ENCODE measurements around the gene AHCYL2. TPM values are rescaled to one million over a fixed set of nuclear protein-coding genes. Genes with fewer than 3 reads are reported as not detected.
"Not testable (repeated sequence)": the region's sequence is repeated elsewhere in the genome, so short reads cannot be mapped to it uniquely, and the experiment has no call there.

Gene AHCYL2
- total and polyA plus RNA-seq, 9 donors, result 8.7 to 25.8 (median 17.2) TPM

DNA sequence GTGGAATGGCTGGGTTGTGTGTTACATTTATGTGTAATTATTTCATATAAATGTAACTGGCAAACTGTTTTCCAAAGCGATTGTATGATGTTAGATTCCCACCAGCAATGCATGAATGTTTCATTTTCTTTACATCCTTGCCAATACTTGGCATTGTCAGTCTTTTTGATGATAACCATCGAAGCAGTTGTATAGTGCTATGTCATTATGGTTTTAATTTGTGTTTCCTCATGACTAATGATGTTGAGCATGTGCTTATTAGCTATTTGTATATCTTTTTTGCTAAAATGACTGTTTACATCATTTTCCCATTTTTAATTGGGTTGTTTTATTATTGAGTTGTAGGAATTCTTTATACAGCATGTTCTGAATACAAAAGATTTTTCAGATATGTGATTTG lies 22.3 kb downstream of the AHCYL2 start:
- TF ChIP-seq POLR2A (IDR thresholded peaks at IDR 0.05), result no peak
- TF ChIP-seq, protein P1, sequence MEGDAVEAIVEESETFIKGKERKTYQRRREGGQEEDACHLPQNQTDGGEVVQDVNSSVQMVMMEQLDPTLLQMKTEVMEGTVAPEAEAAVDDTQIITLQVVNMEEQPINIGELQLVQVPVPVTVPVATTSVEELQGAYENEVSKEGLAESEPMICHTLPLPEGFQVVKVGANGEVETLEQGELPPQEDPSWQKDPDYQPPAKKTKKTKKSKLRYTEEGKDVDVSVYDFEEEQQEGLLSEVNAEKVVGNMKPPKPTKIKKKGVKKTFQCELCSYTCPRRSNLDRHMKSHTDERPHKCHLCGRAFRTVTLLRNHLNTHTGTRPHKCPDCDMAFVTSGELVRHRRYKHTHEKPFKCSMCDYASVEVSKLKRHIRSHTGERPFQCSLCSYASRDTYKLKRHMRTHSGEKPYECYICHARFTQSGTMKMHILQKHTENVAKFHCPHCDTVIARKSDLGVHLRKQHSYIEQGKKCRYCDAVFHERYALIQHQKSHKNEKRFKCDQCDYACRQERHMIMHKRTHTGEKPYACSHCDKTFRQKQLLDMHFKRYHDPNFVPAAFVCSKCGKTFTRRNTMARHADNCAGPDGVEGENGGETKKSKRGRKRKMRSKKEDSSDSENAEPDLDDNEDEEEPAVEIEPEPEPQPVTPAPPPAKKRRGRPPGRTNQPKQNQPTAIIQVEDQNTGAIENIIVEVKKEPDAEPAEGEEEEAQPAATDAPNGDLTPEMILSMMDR (IDR thresholded peaks at IDR 0.05), result no peak
- TF ChIP-seq EP300 (IDR thresholded peaks at IDR 0.05), result no peak
- no peak overlapping the region for H3K27ac ChIP-seq
- no peak overlapping the region for H3K4me3 ChIP-seq
- DNase-seq, result no peak
- 71 to 79% (median 74%) methylated on average over 2 of the region's 2 CpGs for WGBS, 3 donors
- intact Hi-C loops (cut with DNase I), result no loop called here
- H3K9me3 ChIP-seq, result no peaks in the 10 kb centered on the region
- H3K36me3 ChIP-seq, result no peaks in the 10 kb centered on the region
- H3K4me1 ChIP-seq (ENCODE audit: insufficient read depth), result peaks cover 2% of the 10 kb centered on the region
- no peaks in the 10 kb centered on the region for H3K27me3 ChIP-seq

DNA sequence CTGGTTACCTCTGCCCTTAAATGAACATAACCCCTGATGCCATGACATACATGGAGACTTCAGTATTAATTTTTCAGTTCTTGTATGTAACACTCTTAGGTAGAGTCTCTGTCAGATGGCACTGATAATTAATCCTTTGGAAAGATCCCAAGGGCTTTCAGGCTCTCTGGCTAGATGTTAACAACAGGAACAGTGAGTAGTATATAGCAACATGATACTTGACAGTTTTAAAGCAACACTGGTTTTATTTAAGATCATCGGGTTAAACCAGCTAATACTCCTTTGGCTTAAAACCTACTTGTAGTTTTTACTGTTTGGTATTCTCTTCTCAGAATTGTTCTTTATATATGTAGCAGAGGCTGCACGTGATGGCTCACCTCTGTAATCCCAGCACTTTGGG lies 27.3 kb downstream of the AHCYL2 start:
- WGBS, 3 donors, result 71 to 81% (median 73%) methylated on average over 2 of the region's 2 CpGs
- Histone ChIP-seq H3K9me3 (no peaks in the 10 kb centered on the region), H3K27me3 (no peaks in the 10 kb centered on the region), H3K27ac (no peak overlapping the region), H3K4me3 (no peak overlapping the region), H3K36me3 (no peaks in the 10 kb centered on the region), H3K4me1 (ENCODE audit: insufficient read depth) (peaks cover 2% of the 10 kb centered on the region)
- intact Hi-C loops (cut with DNase I), result no loop called here
- TF ChIP-seq, protein P1 (IDR thresholded peaks at IDR 0.05), result no peak
- no peak for TF ChIP-seq EP300 (IDR thresholded peaks at IDR 0.05)
- no peak for TF ChIP-seq POLR2A (IDR thresholded peaks at IDR 0.05)
- no peak for DNase-seq

DNA sequence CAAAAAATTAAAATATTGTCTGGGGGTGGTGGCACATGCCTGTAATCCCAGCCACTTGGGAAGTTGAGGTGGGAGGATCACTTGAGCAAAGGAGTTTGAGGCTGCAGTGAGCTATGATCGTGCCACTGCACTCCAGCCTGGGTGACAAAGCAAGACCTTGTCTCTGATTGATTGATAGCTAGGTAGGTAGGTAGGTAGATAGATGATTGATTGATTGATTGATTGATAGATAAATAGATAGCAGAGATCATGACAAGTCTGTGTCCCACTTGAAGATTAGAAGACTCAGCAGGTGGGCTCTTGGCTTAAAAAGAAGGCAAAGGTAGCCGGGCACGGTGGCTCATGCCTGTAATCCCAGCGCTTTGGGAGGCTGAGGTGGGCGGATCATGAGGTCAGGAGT lies 27.8 kb downstream of the AHCYL2 start:
- H3K27me3 ChIP-seq; H3K9me3 ChIP-seq; intact Hi-C loops (cut with DNase I); H3K4me1 ChIP-seq (ENCODE audit: insufficient read depth); H3K4me3 ChIP-seq; H3K36me3 ChIP-seq; DNase-seq; H3K27ac ChIP-seq: not testable (repeated sequence)
- WGBS, 3 donors, result 88 to 95% (median 90%) methylated on average over 5 of the region's 5 CpGs

DNA sequence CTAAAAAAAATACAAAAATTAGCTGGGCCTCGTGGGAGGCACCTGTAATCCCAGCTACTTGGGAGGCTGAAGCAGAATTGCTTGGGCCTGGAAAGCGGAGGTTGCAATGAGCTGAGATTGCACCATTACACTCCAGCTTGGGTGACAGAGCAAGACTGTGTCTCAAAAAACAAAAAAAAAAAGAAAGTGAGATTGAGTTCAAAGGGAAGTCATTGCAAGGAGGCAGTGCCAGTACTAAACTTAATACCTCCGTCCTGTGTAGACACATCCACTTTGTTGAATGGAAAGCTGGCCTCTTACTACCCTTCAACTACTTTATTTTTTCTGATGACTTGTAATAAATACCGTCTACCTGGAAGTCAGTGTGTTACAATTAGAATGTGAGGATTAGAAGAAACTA lies 31.0 kb downstream of the AHCYL2 start:
- Histone ChIP-seq H3K4me3 (no peak overlapping the region), H3K36me3 (no peaks in the 10 kb centered on the region), H3K27me3 (no peaks in the 10 kb centered on the region), H3K4me1 (ENCODE audit: insufficient read depth) (peaks cover 2% of the 10 kb centered on the region), H3K9me3 (no peaks in the 10 kb centered on the region), H3K27ac (no peak overlapping the region)
- intact Hi-C loops (cut with DNase I), result no loop called here
- TF ChIP-seq POLR2A (IDR thresholded peaks at IDR 0.05) (no peak), EP300 (IDR thresholded peaks at IDR 0.05) (no peak)
- TF ChIP-seq, protein P1 (IDR thresholded peaks at IDR 0.05), result no peak
- no peak for DNase-seq
- WGBS, 3 donors, result 93 to 95% (median 94%) methylated on average over 4 of the region's 4 CpGs

DNA sequence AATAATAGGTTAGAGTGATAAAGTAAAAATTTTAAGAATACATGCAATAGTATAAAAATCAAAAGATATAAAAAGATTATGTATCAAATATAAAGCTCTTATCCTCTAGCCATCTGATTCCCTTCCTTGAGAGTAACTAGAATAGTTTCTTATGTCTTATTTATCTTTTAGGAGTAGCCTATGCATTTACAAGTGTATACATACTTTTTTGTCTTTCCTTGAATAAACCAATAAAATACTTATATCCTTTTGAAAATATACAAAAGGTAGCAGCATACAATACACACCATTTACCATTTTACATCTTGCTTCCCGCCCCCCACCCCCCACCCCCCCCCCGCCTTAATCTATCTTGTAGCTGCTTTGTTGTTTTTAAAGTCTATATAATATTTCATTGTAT lies 31.4 kb downstream of the AHCYL2 start:
- H3K9me3 ChIP-seq, result no peaks in the 10 kb centered on the region
- no peak for DNase-seq
- TF ChIP-seq POLR2A (IDR thresholded peaks at IDR 0.05) (no peak), EP300 (IDR thresholded peaks at IDR 0.05) (no peak)
- intact Hi-C loops (cut with DNase I), result no loop called here
- no peak overlapping the region for H3K4me3 ChIP-seq
- no peak overlapping the region for H3K27ac ChIP-seq
- H3K27me3 ChIP-seq, result no peaks in the 10 kb centered on the region
- H3K4me1 ChIP-seq (ENCODE audit: insufficient read depth), result peaks cover 2% of the 10 kb centered on the region
- WGBS, 3 donors, result 89 to 100% (median 91%) methylated on average over 2 of the region's 2 CpGs
- H3K36me3 ChIP-seq, result no peaks in the 10 kb centered on the region

DNA sequence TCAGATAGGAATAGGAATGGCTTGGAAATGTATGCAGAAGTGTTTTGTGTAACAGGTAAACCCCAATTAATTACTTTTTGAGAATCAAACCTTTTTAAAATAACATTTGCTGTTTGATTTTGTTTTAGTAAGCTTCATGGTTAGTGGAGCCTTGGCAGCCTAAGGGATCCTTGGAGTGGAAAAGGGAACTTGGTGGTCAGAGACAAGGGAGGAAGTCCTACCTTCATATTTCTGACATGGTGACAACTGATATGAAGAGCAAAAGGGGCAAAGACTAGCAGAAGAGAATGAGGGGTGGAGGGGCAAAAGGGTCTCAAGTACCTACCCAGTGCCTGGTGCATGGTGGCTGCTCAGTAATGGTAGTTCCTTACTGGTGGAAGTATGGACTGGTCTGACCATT lies 32.3 kb downstream of the AHCYL2 start:
- intact Hi-C loops (cut with DNase I), result no loop called here
- Histone ChIP-seq H3K9me3 (no peaks in the 10 kb centered on the region), H3K4me3 (no peak overlapping the region), H3K27ac (no peak overlapping the region), H3K4me1 (ENCODE audit: insufficient read depth) (peaks cover 2% of the 10 kb centered on the region), H3K36me3 (no peaks in the 10 kb centered on the region), H3K27me3 (no peaks in the 10 kb centered on the region)
- DNase-seq, result no peak
- TF ChIP-seq POLR2A (IDR thresholded peaks at IDR 0.05) (no peak), EP300 (IDR thresholded peaks at IDR 0.05) (no peak)
- TF ChIP-seq, protein P1 (IDR thresholded peaks at IDR 0.05), result no peak

Measured in ovary (tissue), 9 donors.